Chondrocyte (in vitro differentiated cells): ENCODE measurements around the gene P4HB. TPM values are rescaled to one million over a fixed set of nuclear protein-coding genes. Genes with fewer than 3 reads are reported as not detected.

ENCODE experiments used
- DNase-seq: peaks from one replicate; pipeline ENCODE4 v3.0.0; 2021; ENCODE audit warnings: mixed read lengths, low spot score
- H3K27ac Mint-ChIP-seq: one replicate; pipeline ENCODE4 v1.8.0; 2021; ENCODE audit warnings: mild to moderate bottlenecking, moderate library complexity, mixed read lengths; ENCODE audit not compliant: unreplicated experiment
- H3K27me3 Mint-ChIP-seq: 2 replicates; pipeline ENCODE4 v1.8.0; 2021; ENCODE audit warnings: low read depth, mixed read lengths
- H3K36me3 Mint-ChIP-seq: 2 replicates; pipeline ENCODE4 v1.8.0; 2021; ENCODE audit warnings: low read depth, mixed read lengths
- H3K4me1 Mint-ChIP-seq: 2 replicates; pipeline ENCODE4 v1.8.0; 2021; ENCODE audit warnings: low read depth, mild to moderate bottlenecking, mixed read lengths
- H3K4me3 Mint-ChIP-seq: one replicate; pipeline ENCODE4 v1.8.0; 2021; ENCODE audit warnings: mild to moderate bottlenecking, moderate library complexity, mixed read lengths; ENCODE audit not compliant: unreplicated experiment
- H3K9me3 Mint-ChIP-seq: 2 replicates; pipeline ENCODE4 v1.8.0; 2021; ENCODE audit warnings: low read depth, mixed read lengths
- total RNA-seq: library from RNA; stranded (reverse); gene quantifications from 3 replicates; pipeline ENCODE4 v1.2.1, GENCODE V29; 2021
- TF ChIP-seq, protein P1 (sequence below): fragments of 200-600 bp; sonication (generic); IDR thresholded peaks from 2 replicates; pipeline ENCODE4 v1.5.0; 2021; ENCODE audit warnings: antibody characterized with exemption, mild to moderate bottlenecking, moderate library complexity

Gene P4HB
- total RNA-seq, 1 donor from 2014 or later = 1,012 TPM

DNA sequence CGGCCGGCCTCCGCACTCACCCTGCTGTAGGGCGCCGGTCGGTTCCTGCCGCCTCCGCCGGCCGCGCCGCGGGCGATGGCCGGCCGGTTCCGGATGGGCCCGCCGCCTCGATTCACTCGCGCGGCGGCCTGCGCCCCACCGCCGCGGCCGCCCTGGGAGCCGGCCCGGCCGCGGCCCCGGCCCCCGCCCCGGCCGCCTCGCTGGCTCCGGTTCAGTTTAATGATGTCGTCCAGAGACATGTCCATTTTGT is 30.9 kb upstream of the P4HB start:
- H3K4me1 Mint-ChIP-seq = peaks cover 33% of the 10 kb centered on the region
- H3K9me3 Mint-ChIP-seq = no peaks in the 10 kb centered on the region
- H3K36me3 Mint-ChIP-seq = peaks cover 21% of the 10 kb centered on the region
- TF ChIP-seq, protein P1, sequence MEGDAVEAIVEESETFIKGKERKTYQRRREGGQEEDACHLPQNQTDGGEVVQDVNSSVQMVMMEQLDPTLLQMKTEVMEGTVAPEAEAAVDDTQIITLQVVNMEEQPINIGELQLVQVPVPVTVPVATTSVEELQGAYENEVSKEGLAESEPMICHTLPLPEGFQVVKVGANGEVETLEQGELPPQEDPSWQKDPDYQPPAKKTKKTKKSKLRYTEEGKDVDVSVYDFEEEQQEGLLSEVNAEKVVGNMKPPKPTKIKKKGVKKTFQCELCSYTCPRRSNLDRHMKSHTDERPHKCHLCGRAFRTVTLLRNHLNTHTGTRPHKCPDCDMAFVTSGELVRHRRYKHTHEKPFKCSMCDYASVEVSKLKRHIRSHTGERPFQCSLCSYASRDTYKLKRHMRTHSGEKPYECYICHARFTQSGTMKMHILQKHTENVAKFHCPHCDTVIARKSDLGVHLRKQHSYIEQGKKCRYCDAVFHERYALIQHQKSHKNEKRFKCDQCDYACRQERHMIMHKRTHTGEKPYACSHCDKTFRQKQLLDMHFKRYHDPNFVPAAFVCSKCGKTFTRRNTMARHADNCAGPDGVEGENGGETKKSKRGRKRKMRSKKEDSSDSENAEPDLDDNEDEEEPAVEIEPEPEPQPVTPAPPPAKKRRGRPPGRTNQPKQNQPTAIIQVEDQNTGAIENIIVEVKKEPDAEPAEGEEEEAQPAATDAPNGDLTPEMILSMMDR = no peak
- H3K4me3 Mint-ChIP-seq = peak overlapping the region; percentile 86
- no peaks in the 10 kb centered on the region for H3K27me3 Mint-ChIP-seq
- peak overlapping the region; percentile 98 for H3K27ac Mint-ChIP-seq
- DNase-seq = no peak

- no peak for DNase-seq
- Mint-ChIP-seq H3K27ac (peak overlapping the region; percentile 93), H3K36me3 (peaks cover 21% of the 10 kb centered on the region), H3K4me1 (peaks cover 39% of the 10 kb centered on the region), H3K27me3 (no peaks in the 10 kb centered on the region), H3K9me3 (no peaks in the 10 kb centered on the region), H3K4me3 (peak overlapping the region; percentile 80)
- TF ChIP-seq, protein P1 = no peak
Observed at GRCh38 chr17:81890447-81891302, 30.3 kb upstream of the P4HB start.

DNA sequence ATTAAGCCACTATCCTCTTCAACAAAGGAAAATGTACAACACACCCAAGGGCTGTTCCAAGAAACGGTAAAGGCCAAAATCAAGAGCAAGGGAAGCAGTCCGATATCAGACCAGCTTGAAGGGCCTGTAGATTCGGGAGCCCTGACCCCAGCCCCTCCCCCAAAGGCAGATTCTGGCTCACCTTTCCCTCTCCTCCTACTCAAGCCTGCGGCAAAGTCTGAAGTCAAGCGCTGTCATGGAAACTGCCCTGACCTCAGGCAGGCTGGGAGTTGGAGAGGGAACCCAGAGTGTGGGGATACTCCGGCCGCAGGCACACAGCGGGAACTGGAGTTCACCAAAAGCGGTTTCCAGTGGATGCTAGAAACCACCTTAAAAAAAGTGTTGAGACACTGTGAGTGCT is 29.3 kb upstream of the P4HB start:
- H3K27ac Mint-ChIP-seq = no peak overlapping the region
- H3K27me3 Mint-ChIP-seq = no peaks in the 10 kb centered on the region
- DNase-seq = no peak
- TF ChIP-seq, protein P1 = no peak
- H3K4me3 Mint-ChIP-seq = peak overlapping the region; percentile 80
- H3K36me3 Mint-ChIP-seq = peaks cover 20% of the 10 kb centered on the region
- H3K4me1 Mint-ChIP-seq = peaks cover 50% of the 10 kb centered on the region
- H3K9me3 Mint-ChIP-seq = no peaks in the 10 kb centered on the region

GRCh38 chr17:81888988-81889595 is 28.8 kb upstream of the P4HB start:
- no peaks in the 10 kb centered on the region for H3K9me3 Mint-ChIP-seq
- peaks cover 20% of the 10 kb centered on the region for H3K36me3 Mint-ChIP-seq
- peak overlapping the region; percentile 44 for H3K4me3 Mint-ChIP-seq
- DNase-seq = no peak
- TF ChIP-seq, protein P1 = no peak
- H3K4me1 Mint-ChIP-seq = peaks cover 55% of the 10 kb centered on the region
- H3K27me3 Mint-ChIP-seq = no peaks in the 10 kb centered on the region
- peak overlapping the region; percentile 71 for H3K27ac Mint-ChIP-seq

GRCh38 chr17:81888105-81888987 is 28.0 kb upstream of the P4HB start:
- no peak for DNase-seq
- peak overlapping the region; percentile 71 for H3K27ac Mint-ChIP-seq
- TF ChIP-seq, protein P1 = no peak

More at GRCh38 chr17:81888105-81888987, 28.0 kb upstream of the P4HB start:
- Mint-ChIP-seq H3K36me3 (peaks cover 20% of the 10 kb centered on the region), H3K4me3 (no peak overlapping the region), H3K27me3 (no peaks in the 10 kb centered on the region), H3K9me3 (no peaks in the 10 kb centered on the region), H3K4me1 (peaks cover 56% of the 10 kb centered on the region)
